HCT116 (cell line): ENCODE measurements around the gene PCDHB13. TPM values are rescaled to one million over a fixed set of nuclear protein-coding genes. Genes with fewer than 3 reads are reported as not detected.
A peak's percentile ranks its signal among the peaks of the same experiment; 100 is the strongest.
"Not testable (repeated sequence)": the region's sequence is repeated elsewhere in the genome, so short reads cannot be mapped to it uniquely, and the experiment has no call there.

Experiments
- ATAC-seq: fragments of 200-7000 bp; cut with Tn5 transposase; 2 replicates; pipeline ENCODE4 v1.9.1; 2020; ENCODE audit warnings: mild to moderate bottlenecking, moderate library complexity
- BruUV-seq: library from RNA; stranded (reverse); fragments of 400-500 nt; replicated peaks from 2 replicates; lab custom pipeline; 2021; lab: Mats Ljungman, UMichigan
- CTCF ChIA-PET: fragments of 300-600 bp; sonication (Branson Sonifier 250); formaldehyde crosslinking; loops from one replicate; lab custom pipeline; 2021; ENCODE audit warnings: antibody characterized with exemption; lab: Charles Lee
- POLR2A ChIA-PET: fragments of 300-600, 350-600 bp; sonication (Branson Sonifier 250); formaldehyde crosslinking; loops from one replicate; lab custom pipeline; 2021; ENCODE audit warnings: antibody characterized with exemption; lab: Charles Lee
- RAD21 ChIA-PET, 2 experiments: fragments of 300-600 bp; sonication (Branson Sonifier 250); formaldehyde crosslinking; loops; one replicate each; lab custom pipeline; 2023; ENCODE audit warnings: low total read pairs in 2 of 2; ENCODE audit not compliant: uncharacterized antibody in 2 of 2, unreplicated experiment in 2 of 2, low non-redundant PET in 1 of 2; lab: Charles Lee
- DNase-seq: peaks from one replicate; pipeline ENCODE4 v3.0.0-alpha.2; 2010; ENCODE audit warnings: low read depth, low spot score
- H2AFZ ChIP-seq: fragments of 200-600 bp; shearing (Covaris generic), sonication (generic); 2 replicates; pipeline ENCODE4 v1.6.1; 2017; ENCODE audit warnings: low read depth, mixed run types, mixed read lengths, antibody characterized with exemption, low read length; ENCODE audit not compliant: poor library complexity, severe bottlenecking
- H3K27ac ChIP-seq: 2 replicates; pipeline ENCODE4 v1.5.1; 2012; ENCODE audit warnings: low read depth, low read length
- H3K27me3 ChIP-seq: fragments of 200-600 bp; sonication (generic); 2 replicates; pipeline ENCODE4 v1.6.1; 2016; ENCODE audit warnings: mixed run types, low read length, mixed read lengths; ENCODE audit not compliant: insufficient read depth
- H3K36me3 ChIP-seq, 2 experiments: fragments of 200-500 bp in 1 of 2; fragments of 200-600 bp in 1 of 2; sonication (Bioruptor generic) in 1 of 2; sonication (generic) in 1 of 2; 2 replicates each; pipeline versions ENCODE4 v1.5.1 to v1.6.1; 2014 to 2016; ENCODE audit warnings: low read length in 2 of 2, inconsistent platforms in 1 of 2, mixed read lengths in 1 of 2, mixed run types in 1 of 2; ENCODE audit not compliant: insufficient read depth in 2 of 2, control insufficient read depth in 1 of 2
- H3K4me1 ChIP-seq, 2 experiments: fragments of 200-600 bp in 1 of 2; sonication (generic) in 1 of 2; 2 replicates each; pipeline versions ENCODE4 v1.5.1 to v1.6.1; 2012 to 2017; ENCODE audit warnings: low read length in 2 of 2, inconsistent platforms in 1 of 2, mild to moderate bottlenecking in 1 of 2, mixed read lengths in 1 of 2, mixed run types in 1 of 2, moderate library complexity in 1 of 2; ENCODE audit not compliant: insufficient read depth in 2 of 2, control insufficient read depth in 1 of 2
- H3K4me2 ChIP-seq: fragments of 200-600 bp; sonication (generic); 2 replicates; pipeline ENCODE4 v1.6.1; 2017; ENCODE audit warnings: mixed run types, low read length, mixed read lengths
- H3K4me3 ChIP-seq, 2 experiments: fragments of 200-600 bp in 1 of 2; sonication (generic) in 1 of 2; replicated peaks in 1 of 2; 2 replicates each; pipeline ENCODE4 v1.5.1; 2011 to 2016; ENCODE audit warnings: low read length in 2 of 2, control low read depth in 1 of 2, low read depth in 1 of 2, mild to moderate bottlenecking in 1 of 2, mixed read lengths in 1 of 2, mixed run types in 1 of 2
- H3K79me2 ChIP-seq: fragments of 200-600 bp; sonication (generic); 2 replicates; pipeline ENCODE4 v1.6.1; 2017; ENCODE audit warnings: mild to moderate bottlenecking, mixed run types, low read length, moderate library complexity, mixed read lengths; ENCODE audit not compliant: insufficient read depth
- H3K9ac ChIP-seq: fragments of 200-600 bp; sonication (generic); 2 replicates; pipeline ENCODE4 v1.6.1; 2016; ENCODE audit warnings: low read length, mixed read lengths
- H3K9me2 ChIP-seq: fragments of 200-600 bp; sonication (generic), shearing (Covaris generic); 2 replicates; pipeline ENCODE4 v1.6.1; 2017; ENCODE audit warnings: mixed run types, mild to moderate bottlenecking, moderate library complexity; ENCODE audit not compliant: insufficient read depth
- H3K9me3 ChIP-seq, 2 experiments: fragments of 200-500 bp in 1 of 2; fragments of 200-600 bp in 1 of 2; sonication (Bioruptor generic) in 1 of 2; sonication (generic) in 1 of 2; 2 replicates each; pipeline ENCODE4 v1.6.1; 2014 to 2017; ENCODE audit warnings: low read length in 2 of 2, mixed read lengths in 2 of 2, inconsistent platforms in 1 of 2, low read depth in 1 of 2, mild to moderate bottlenecking in 1 of 2, mixed run types in 1 of 2, moderate library complexity in 1 of 2; ENCODE audit not compliant: control insufficient read depth in 1 of 2, insufficient read depth in 1 of 2
- H4K20me1 ChIP-seq: fragments of 200-600 bp; sonication (generic), shearing (Covaris generic); 2 replicates; pipeline ENCODE4 v1.6.1; 2017; ENCODE audit warnings: mixed run types, mild to moderate bottlenecking, moderate library complexity; ENCODE audit not compliant: insufficient read depth
- ATF3 ChIP-seq: IDR thresholded peaks from 2 replicates; pipeline ENCODE4 v1.6.1; 2012
- CBX3 ChIP-seq: IDR thresholded peaks from 2 replicates; pipeline ENCODE4 v1.6.1; 2012; ENCODE audit warnings: low read depth
- CEBPB ChIP-seq: IDR thresholded peaks from 2 replicates; pipeline ENCODE4 v1.6.1; 2012; ENCODE audit warnings: low read depth
- CTCF ChIP-seq, 3 experiments: fragments of 200-600 bp in 1 of 3; sonication (generic) in 1 of 3; IDR thresholded peaks in 2 of 3; conservative IDR thresholded peaks in 1 of 3; 2 replicates each; pipeline ENCODE4 v1.5.1; 2012 to 2017; ENCODE audit warnings: low read depth in 2 of 3, low read length in 2 of 3, antibody characterized with exemption in 1 of 3, borderline replicate concordance in 1 of 3, control low read depth in 1 of 3, mild to moderate bottlenecking in 1 of 3, mixed read lengths in 1 of 3, mixed run types in 1 of 3, moderate library complexity in 1 of 3; ENCODE audit not compliant: insufficient read depth in 1 of 3
- EGR1 ChIP-seq: IDR thresholded peaks from 2 replicates; pipeline ENCODE4 v1.6.1; 2012; ENCODE audit warnings: low read depth
- EZH2 ChIP-seq: fragments of 200-600 bp; sonication (generic); IDR thresholded peaks from 2 replicates; pipeline ENCODE4 v1.6.1; 2017; ENCODE audit warnings: antibody characterized with exemption, mixed run types
- EZH2phosphoT487 ChIP-seq: fragments of 200-600 bp; IDR thresholded peaks from 2 replicates; pipeline ENCODE4 v1.6.1; 2018; ENCODE audit warnings: antibody characterized with exemption, borderline replicate concordance
- FOSL1 ChIP-seq: IDR thresholded peaks from 2 replicates; pipeline ENCODE4 v1.6.1; 2012; ENCODE audit warnings: low read depth
- JUND ChIP-seq: IDR thresholded peaks from 2 replicates; pipeline ENCODE4 v1.6.1; 2012
- MAX ChIP-seq: IDR thresholded peaks from 2 replicates; pipeline ENCODE4 v1.6.1; 2012
- POLR2A ChIP-seq: IDR thresholded peaks from 2 replicates; pipeline ENCODE4 v1.7.0; 2011; ENCODE audit warnings: borderline replicate concordance; ENCODE audit not compliant: insufficient read depth, insufficient read length; ENCODE audit errors: extremely low read depth
- POLR2AphosphoS5 ChIP-seq: IDR thresholded peaks from 2 replicates; pipeline ENCODE4 v1.6.1; 2011; ENCODE audit warnings: mild to moderate bottlenecking, low read depth, low read length, moderate library complexity
- RAD21 ChIP-seq: IDR thresholded peaks from 2 replicates; pipeline ENCODE4 v1.6.1; 2012; ENCODE audit warnings: low read depth, mild to moderate bottlenecking
- TCF7L2 ChIP-seq: IDR thresholded peaks from 2 replicates; pipeline ENCODE4 v1.7.0; 2011; ENCODE audit warnings: borderline replicate concordance, inconsistent platforms; ENCODE audit not compliant: insufficient read depth, insufficient read length; ENCODE audit errors: extremely low read depth
- ZBTB33 ChIP-seq: IDR thresholded peaks from 2 replicates; pipeline ENCODE4 v1.6.1; 2011; ENCODE audit warnings: mild to moderate bottlenecking, low read length, moderate library complexity; ENCODE audit not compliant: insufficient replicate concordance; ENCODE audit errors: extremely low read depth
- ZFX ChIP-seq: fragments of 450-650 bp; IDR thresholded peaks from 2 replicates; pipeline ENCODE4 v1.6.1; 2017
- ZNF274 ChIP-seq: fragments of 200-500 bp; sonication (Bioruptor generic); IDR thresholded peaks from 2 replicates; pipeline ENCODE4 v1.6.1; 2014; ENCODE audit warnings: mild to moderate bottlenecking, low read depth, low read length, inconsistent platforms
- intact Hi-C: fragments of 100-400 bp; cut with micrococcal nuclease; formaldehyde crosslinking; loops from 2 replicates; pipeline ENCODE4 v1.10.0; 2022
- total RNA-seq: library from RNA; stranded (reverse); gene quantifications from one replicate; pipeline ENCODE4 v1.2.1, GENCODE V29; 2021; ENCODE audit not compliant: unreplicated experiment

PCDHB13 gene
- total RNA-seq, 1 experiment from 2014 or later, result 0.22 TPM

- H3K9ac ChIP-seq, result no peak within 1 kb of the TSS
- peak; percentile 6 for DNase-seq
- no peaks in the 10 kb centered on the region for H4K20me1 ChIP-seq
- no peaks in the 10 kb centered on the region for H3K9me3 ChIP-seq
- ChIA-PET POLR2A (no interaction called here), RAD21 (no interaction called here), CTCF (interaction anchor here (0.6 to 1.4 kb wide), 4 partner anchors 10 to 981 kb away, joined by 3 to 5 read pairs (median 4); no protein-coding TSS in a partner anchor)
- ATAC-seq, result no peak
- H3K27me3 ChIP-seq, result no peaks in the 10 kb centered on the region
- H3K4me1 ChIP-seq, result no peaks in the 10 kb centered on the region
- H3K9me2 ChIP-seq, result no peaks in the 10 kb centered on the region
- no peak within 1 kb of the TSS for H3K4me2 ChIP-seq
- H3K27ac ChIP-seq, result no peak within 1 kb of the TSS
- H3K36me3 ChIP-seq, result no peaks in the 10 kb centered on the region
- H3K4me3 ChIP-seq, result no peak within 1 kb of the TSS
- H3K79me2 ChIP-seq, result no peaks in the 10 kb centered on the region
- intact Hi-C loops, result no loop called here
- no TSS peak for BruUV-seq
- no peak within 1 kb of the TSS for H2AFZ ChIP-seq
- TF ChIP-seq EGR1 (no peak), MAX (no peak), CBX3 (no peak), JUND (no peak), ZNF274 (no peak), CTCF (IDR thresholded peaks at IDR 0.05 in 2 of 3, conservative IDR thresholded peaks at IDR 0.05 in 1 of 3; ENCODE audit: borderline replicate concordance in 1 of 3, insufficient read depth in 1 of 3, low read depth in 2 of 3, low read length in 2 of 3) (peak; percentile 44 to 78 (median 59); a peak in 5 of 6 replicates), ATF3 (no peak), EZH2 (no peak), CEBPB (no peak), TCF7L2 (no peak), RAD21 (peak; percentile 52), FOSL1 (no peak), POLR2AphosphoS5 (no peak), ZBTB33 (no peak), EZH2phosphoT487 (no peak), POLR2A (no peak), ZFX (no peak)
These were observed 26.7 kb upstream of the PCDHB13 start, which contains the start of gene PCDHB9 for GRCh38 chr5:141186897-141187512. PCDHB9 (plus strand) TSS chr5:141187161; CDS start chr5:141187319, 158 bp downstream.

GRCh38 chr5:141188682-141189081, 25.0 kb upstream of the PCDHB13 start:
- BruUV-seq, H4K20me1 ChIP-seq, H3K9me2 ChIP-seq, DNase-seq, H3K79me2 ChIP-seq, POLR2A ChIA-PET, ATAC-seq, intact Hi-C loops, H3K9me3 ChIP-seq, H3K4me3 ChIP-seq, H3K36me3 ChIP-seq, CTCF ChIA-PET, H2AFZ ChIP-seq, H3K4me2 ChIP-seq, H3K27ac ChIP-seq, H3K27me3 ChIP-seq, RAD21 ChIA-PET, H3K4me1 ChIP-seq, H3K9ac ChIP-seq: not testable (repeated sequence)
